ENCODE data around the gene EIF4E1B.

GRCh38 chr5:176626876-176627236, 3.6 kb upstream of the EIF4E1B start:
- TF ChIP-seq REST (IDR thresholded peaks at IDR 0.05; ENCODE audit: unreplicated experiment) = no peak
- TF ChIP-seq EZH2phosphoT487 (IDR thresholded peaks at IDR 0.05; ENCODE audit: unreplicated experiment) = no peak
- TF ChIP-seq CTCF (conservative IDR thresholded peaks at IDR 0.05; ENCODE audit: low read depth in 2 of 2) = no peak
- TF ChIP-seq ZNF331 (CRISPR knock-in tag; IDR thresholded peaks at IDR 0.05; ENCODE audit: low read depth) = no peak
- TF ChIP-seq POLR2AphosphoS5 (IDR thresholded peaks at IDR 0.05; ENCODE audit: low read depth) = no peak
- TF ChIP-seq EZH2 (IDR thresholded peaks at IDR 0.05; ENCODE audit: low read depth, unreplicated experiment) = no peak
- no peak for TF ChIP-seq STAT1 (IDR thresholded peaks at IDR 0.05; ENCODE audit: unreplicated experiment)
- TF ChIP-seq, protein P1, sequence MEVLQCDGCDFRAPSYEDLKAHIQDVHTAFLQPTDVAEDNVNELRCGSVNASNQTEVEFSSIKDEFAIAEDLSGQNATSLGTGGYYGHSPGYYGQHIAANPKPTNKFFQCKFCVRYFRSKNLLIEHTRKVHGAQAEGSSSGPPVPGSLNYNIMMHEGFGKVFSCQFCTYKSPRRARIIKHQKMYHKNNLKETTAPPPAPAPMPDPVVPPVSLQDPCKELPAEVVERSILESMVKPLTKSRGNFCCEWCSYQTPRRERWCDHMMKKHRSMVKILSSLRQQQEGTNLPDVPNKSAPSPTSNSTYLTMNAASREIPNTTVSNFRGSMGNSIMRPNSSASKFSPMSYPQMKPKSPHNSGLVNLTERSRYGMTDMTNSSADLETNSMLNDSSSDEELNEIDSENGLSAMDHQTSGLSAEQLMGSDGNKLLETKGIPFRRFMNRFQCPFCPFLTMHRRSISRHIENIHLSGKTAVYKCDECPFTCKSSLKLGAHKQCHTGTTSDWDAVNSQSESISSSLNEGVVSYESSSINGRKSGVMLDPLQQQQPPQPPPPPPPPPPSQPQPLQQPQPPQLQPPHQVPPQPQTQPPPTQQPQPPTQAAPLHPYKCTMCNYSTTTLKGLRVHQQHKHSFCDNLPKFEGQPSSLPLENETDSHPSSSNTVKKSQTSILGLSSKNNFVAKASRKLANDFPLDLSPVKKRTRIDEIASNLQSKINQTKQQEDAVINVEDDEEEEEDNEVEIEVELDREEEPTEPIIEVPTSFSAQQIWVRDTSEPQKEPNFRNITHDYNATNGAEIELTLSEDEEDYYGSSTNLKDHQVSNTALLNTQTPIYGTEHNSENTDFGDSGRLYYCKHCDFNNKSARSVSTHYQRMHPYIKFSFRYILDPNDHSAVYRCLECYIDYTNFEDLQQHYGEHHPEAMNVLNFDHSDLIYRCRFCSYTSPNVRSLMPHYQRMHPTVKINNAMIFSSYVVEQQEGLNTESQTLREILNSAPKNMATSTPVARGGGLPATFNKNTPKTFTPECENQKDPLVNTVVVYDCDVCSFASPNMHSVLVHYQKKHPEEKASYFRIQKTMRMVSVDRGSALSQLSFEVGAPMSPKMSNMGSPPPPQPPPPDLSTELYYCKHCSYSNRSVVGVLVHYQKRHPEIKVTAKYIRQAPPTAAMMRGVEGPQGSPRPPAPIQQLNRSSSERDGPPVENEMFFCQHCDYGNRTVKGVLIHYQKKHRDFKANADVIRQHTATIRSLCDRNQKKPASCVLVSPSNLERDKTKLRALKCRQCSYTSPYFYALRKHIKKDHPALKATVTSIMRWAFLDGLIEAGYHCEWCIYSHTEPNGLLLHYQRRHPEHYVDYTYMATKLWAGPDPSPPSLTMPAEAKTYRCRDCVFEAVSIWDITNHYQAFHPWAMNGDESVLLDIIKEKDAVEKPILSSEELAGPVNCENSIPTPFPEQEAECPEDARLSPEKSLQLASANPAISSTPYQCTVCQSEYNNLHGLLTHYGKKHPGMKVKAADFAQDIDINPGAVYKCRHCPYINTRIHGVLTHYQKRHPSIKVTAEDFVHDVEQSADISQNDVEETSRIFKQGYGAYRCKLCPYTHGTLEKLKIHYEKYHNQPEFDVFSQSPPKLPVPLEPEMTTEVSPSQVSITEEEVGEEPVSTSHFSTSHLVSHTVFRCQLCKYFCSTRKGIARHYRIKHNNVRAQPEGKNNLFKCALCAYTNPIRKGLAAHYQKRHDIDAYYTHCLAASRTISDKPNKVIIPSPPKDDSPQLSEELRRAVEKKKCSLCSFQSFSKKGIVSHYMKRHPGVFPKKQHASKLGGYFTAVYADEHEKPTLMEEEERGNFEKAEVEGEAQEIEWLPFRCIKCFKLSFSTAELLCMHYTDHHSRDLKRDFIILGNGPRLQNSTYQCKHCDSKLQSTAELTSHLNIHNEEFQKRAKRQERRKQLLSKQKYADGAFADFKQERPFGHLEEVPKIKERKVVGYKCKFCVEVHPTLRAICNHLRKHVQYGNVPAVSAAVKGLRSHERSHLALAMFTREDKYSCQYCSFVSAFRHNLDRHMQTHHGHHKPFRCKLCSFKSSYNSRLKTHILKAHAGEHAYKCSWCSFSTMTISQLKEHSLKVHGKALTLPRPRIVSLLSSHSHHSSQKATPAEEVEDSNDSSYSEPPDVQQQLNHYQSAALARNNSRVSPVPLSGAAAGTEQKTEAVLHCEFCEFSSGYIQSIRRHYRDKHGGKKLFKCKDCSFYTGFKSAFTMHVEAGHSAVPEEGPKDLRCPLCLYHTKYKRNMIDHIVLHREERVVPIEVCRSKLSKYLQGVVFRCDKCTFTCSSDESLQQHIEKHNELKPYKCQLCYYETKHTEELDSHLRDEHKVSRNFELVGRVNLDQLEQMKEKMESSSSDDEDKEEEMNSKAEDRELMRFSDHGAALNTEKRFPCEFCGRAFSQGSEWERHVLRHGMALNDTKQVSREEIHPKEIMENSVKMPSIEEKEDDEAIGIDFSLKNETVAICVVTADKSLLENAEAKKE (CRISPR knock-in tag; IDR thresholded peaks at IDR 0.05) = no peak
- TF ChIP-seq CREB1 (CRISPR knock-in tag; IDR thresholded peaks at IDR 0.05; ENCODE audit: low read depth) = no peak
